ENCODE data around the gene DNM3.

- TF ChIP-seq, protein P1, sequence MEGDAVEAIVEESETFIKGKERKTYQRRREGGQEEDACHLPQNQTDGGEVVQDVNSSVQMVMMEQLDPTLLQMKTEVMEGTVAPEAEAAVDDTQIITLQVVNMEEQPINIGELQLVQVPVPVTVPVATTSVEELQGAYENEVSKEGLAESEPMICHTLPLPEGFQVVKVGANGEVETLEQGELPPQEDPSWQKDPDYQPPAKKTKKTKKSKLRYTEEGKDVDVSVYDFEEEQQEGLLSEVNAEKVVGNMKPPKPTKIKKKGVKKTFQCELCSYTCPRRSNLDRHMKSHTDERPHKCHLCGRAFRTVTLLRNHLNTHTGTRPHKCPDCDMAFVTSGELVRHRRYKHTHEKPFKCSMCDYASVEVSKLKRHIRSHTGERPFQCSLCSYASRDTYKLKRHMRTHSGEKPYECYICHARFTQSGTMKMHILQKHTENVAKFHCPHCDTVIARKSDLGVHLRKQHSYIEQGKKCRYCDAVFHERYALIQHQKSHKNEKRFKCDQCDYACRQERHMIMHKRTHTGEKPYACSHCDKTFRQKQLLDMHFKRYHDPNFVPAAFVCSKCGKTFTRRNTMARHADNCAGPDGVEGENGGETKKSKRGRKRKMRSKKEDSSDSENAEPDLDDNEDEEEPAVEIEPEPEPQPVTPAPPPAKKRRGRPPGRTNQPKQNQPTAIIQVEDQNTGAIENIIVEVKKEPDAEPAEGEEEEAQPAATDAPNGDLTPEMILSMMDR (IDR thresholded peaks at IDR 0.05; ENCODE audit: low read depth, low read length) = no peak
- TF ChIP-seq MYC (IDR thresholded peaks at IDR 0.05; ENCODE audit: low read depth, low read length) = no peak
Observed at GRCh38 chr1:171803461-171804022, 37.8 kb upstream of the DNM3 start.
